ENCODE measurements around the gene CHST11. TPM values are rescaled to one million over a fixed set of nuclear protein-coding genes. Genes with fewer than 3 reads are reported as not detected.

The CHST11 gene
- total RNA-seq, 1 experiment from 2014 or later, result 6.7 TPM

- H3K18ac ChIP-seq (ENCODE audit: insufficient read length, low read depth, low read length), result no peak overlapping the region
- WGBS (ENCODE audit: extremely low coverage, insufficient read length, low lambda C conversion rate), result no CpG with 5 or more reads among the region's 15 CpGs
- no peak overlapping the region for H3K14ac ChIP-seq (ENCODE audit: insufficient read depth, low read length)
- H3K27ac ChIP-seq (ENCODE audit: insufficient read length, low read depth, low read length), result no peak overlapping the region
- no peak overlapping the region for H3K56ac ChIP-seq (ENCODE audit: insufficient read length, low read depth, low read length)
- no peaks in the 10 kb centered on the region for H3K79me2 ChIP-seq (ENCODE audit: insufficient read depth, low read length)
- H3K4ac ChIP-seq (ENCODE audit: low read depth, low read length), result no peak overlapping the region
- no peak overlapping the region for H3T11ph ChIP-seq (ENCODE audit: low read length)
- H4K20me1 ChIP-seq (ENCODE audit: control insufficient read depth, insufficient read depth, insufficient read length), result no peaks in the 10 kb centered on the region
- peaks cover 28 to 46% of the 10 kb centered on the region in 2 experiments for H3K4me1 Mint-ChIP-seq
- no peak overlapping the region for H3K4me3 Mint-ChIP-seq
- H3K27me3 ChIP-seq (ENCODE audit: insufficient read depth, low read length), result no peaks in the 10 kb centered on the region
- H2BK5ac ChIP-seq (ENCODE audit: insufficient read length, low read length), result no peak overlapping the region
- H2BK12ac ChIP-seq (ENCODE audit: insufficient read length, low read depth, low read length), result no peak overlapping the region
- no peaks in the 10 kb centered on the region; the same call in 1 of the 2 replicates for H3K4me1 ChIP-seq (ENCODE audit: insufficient read depth, low read length)
- no peaks in the 10 kb centered on the region for H3K9me3 ChIP-seq (ENCODE audit: control insufficient read depth, low read depth, low read length)
- no peak overlapping the region for H3K9ac ChIP-seq (ENCODE audit: extremely low read depth, insufficient read length, low read length)
- no peak overlapping the region for H3K23ac ChIP-seq (ENCODE audit: insufficient read length, low read depth, low read length)
- no peak overlapping the region for H4K5ac ChIP-seq (ENCODE audit: insufficient read length, low read depth, low read length)
- H3K23me2 ChIP-seq (ENCODE audit: insufficient read length, low read depth, low read length, poor library complexity, severe bottlenecking), result no peaks in the 10 kb centered on the region
- H2BK120ac ChIP-seq (ENCODE audit: low read depth, low read length, poor library complexity, severe bottlenecking), result no peak overlapping the region
- H3K9me3 Mint-ChIP-seq, result no peaks in the 10 kb centered on the region; a peak in 1 of 5 replicates
- H4K91ac ChIP-seq (ENCODE audit: insufficient read length, low read depth, low read length), result no peak overlapping the region
- H4K8ac ChIP-seq (replicated peaks; ENCODE audit: insufficient read length, low read depth, low read length), result no peak overlapping the region
- H2BK20ac ChIP-seq (ENCODE audit: low read depth, low read length, poor library complexity, severe bottlenecking), result no peak overlapping the region
- no peak for TF ChIP-seq CTCF (conservative IDR thresholded peaks at IDR 0.05)
- H3K36me3 Mint-ChIP-seq (ENCODE audit: insufficient read depth in 1 of 3, low read depth in 3 of 3), result no peaks in the 10 kb centered on the region
- H3K27me3 Mint-ChIP-seq (ENCODE audit: low read depth), result no peaks in the 10 kb centered on the region; the same call in 1 of the 2 replicates
- H2BK15ac ChIP-seq (ENCODE audit: low read depth, low read length), result no peak overlapping the region
- H2AK5ac ChIP-seq (ENCODE audit: insufficient read length, low read length), result no peak overlapping the region
- H3K27ac Mint-ChIP-seq, result peak overlapping the region in 1 of 3 experiments; percentile 44; a peak in 2 of 7 replicates
- H3K4me2 ChIP-seq (ENCODE audit: insufficient read depth, insufficient read length, low read length), result no peak overlapping the region
- no peak for DNase-seq
- H3K79me1 ChIP-seq (ENCODE audit: insufficient read depth, low read depth, low read length, poor library complexity, severe bottlenecking), result no peaks in the 10 kb centered on the region
- no peak overlapping the region for H2AFZ ChIP-seq (ENCODE audit: low read length)
These were observed 285.0 kb downstream of the CHST11 start for GRCh38 chr12:104741497-104742367.
